CD4-positive, alpha-beta T cell treated with Interleukin-12 subunit alpha and Interleukin-12 subunit beta, for 1 hour (primary cell): Measurements from ENCODE around the gene FBXO48.
A peak's percentile ranks its signal among the peaks of the same experiment; 100 is the strongest.
"Not testable (repeated sequence)": the region's sequence is repeated elsewhere in the genome, so short reads cannot be mapped to it uniquely, and the experiment has no call there.

Source experiments
- DNase-seq: peaks from one replicate; pipeline ENCODE4 v3.0.0-alpha.2; 2020

Gene FBXO48

DNA sequence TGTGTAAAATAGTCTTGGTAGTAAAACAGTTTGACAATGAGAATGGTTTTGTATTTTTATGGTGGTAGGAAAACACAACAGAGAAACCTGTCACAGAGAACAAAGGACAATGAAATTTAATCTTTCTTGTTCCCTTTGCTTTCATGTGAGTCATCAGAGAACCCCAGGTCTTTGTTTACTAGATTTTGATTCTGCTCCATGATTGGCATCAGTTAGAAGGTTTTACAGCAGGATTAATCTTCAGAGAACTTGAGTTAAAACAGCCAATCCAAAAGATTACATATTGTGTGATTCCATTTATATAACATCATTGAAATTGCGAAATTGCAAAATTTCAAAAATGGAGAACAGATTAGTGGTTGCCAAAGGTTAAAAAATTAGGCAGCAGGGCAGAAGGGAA is 2.8 kb upstream of the FBXO48 start:
- DNase-seq: no peak

DNA sequence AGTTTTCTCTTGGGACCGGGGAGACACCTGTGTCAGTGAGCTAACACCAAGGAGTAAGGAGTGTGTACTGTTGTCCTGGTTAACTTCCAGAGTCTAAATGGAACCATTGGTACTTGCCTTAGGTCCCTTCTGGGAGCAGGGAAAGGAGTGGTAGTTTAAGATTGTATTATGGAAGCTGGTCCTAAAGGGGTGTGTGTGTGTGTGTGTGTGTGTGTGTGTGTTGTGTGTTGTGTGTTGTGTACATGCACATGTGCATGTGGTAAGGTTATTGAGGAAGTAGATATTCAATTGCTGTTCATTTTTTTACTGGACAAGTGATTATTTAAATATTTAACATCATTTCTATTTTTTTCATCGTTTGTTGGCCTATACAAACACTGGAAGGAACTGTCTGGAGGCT is 1.7 kb upstream of the FBXO48 start:
- DNase-seq: no peak

DNA sequence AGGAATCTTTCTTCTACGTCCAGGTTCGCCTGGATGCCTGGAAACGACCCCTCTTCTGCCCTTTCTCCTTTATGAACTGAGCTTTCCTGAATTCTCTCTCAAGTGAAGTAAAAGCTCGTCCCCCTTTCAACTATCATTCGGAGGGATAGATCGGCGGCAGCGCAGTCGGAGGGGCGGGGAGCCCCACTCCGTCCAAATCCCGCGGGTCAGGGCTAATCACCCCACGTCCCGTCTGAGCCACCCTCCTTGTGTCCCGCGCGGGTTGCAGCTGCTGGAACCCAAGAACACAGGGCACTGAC is 367 bp downstream of the FBXO48 start:
- no peak for DNase-seq

DNA sequence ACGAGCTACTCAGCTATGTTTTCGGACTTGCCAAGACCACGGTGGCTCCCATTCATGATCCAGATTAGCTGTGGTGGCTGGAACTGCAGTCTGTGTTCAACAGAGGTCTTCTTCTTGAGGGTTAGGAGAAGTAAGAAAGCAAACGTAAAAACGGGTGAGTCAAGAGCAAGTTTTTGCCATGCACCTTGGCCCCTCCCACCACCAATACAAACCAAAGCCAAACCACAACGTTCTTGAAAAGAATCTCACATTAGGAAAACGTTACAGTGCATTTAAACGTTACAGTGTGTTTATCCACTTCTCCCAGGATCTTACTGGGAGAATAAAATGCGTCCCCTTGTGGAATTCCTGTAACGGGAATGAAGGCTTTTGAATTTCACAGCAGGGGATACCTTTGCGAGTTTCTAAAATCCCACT is 725 bp downstream of the FBXO48 start:
- peak; percentile 70 for DNase-seq

DNA sequence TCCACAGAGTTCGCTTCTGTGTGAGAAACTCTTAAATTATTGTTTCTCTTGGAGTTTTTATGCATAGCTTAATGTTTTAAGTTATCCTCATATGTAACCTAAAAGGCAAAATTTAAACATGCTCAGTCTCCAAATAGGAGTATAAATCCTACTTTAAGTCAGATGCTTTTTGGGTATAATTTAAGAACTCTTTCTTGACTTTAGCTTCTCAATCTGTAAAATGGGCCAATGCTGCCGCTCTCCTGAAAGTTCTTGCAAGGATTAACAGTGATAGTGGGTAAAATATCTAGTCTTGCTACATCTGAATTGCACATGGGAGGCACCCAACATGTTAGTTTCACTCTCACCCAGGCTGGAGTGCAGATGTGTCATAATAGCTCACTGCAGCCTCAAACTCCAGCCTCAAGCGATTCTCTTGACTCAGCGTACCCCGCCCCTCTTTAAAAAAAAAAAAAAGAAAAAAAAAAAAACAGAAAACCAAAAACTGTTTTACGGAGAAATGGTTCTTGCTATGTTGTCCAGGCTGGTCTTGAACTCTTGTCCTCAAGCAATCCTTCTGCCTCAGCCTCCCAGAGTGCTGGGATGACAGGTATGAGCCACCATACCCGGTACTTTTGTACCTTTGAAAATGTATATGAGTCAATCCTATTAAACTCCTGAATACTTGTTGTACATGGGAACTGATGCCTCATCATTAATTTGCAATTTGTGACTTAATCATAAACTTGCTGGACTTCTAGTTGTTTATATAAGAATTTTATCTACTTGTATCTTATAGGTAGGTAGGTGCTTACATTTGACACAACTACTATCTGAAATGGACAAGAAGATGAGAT is 1.8 kb downstream of the FBXO48 start:
- DNase-seq: peak; percentile 70

DNA sequence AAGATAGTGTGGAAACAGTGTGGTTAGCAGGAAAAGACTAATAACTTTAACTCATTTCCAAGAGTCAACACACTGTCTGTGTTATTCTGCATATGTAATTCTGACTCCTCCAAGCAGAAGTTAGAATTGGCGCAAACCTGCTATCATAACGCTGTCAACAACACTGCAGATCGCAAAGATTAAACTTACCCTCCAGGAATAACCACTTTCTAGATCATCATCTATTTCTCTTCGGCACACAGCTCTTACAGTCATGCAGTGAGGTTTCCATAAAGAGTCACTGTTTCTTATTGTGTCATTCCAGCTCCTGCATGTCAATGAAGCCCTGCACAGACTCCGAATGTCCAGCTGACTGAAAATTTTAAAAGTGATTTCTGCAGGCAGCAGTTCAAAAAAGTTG is 2.4 kb downstream of the FBXO48 start:
- DNase-seq: no peak

DNA sequence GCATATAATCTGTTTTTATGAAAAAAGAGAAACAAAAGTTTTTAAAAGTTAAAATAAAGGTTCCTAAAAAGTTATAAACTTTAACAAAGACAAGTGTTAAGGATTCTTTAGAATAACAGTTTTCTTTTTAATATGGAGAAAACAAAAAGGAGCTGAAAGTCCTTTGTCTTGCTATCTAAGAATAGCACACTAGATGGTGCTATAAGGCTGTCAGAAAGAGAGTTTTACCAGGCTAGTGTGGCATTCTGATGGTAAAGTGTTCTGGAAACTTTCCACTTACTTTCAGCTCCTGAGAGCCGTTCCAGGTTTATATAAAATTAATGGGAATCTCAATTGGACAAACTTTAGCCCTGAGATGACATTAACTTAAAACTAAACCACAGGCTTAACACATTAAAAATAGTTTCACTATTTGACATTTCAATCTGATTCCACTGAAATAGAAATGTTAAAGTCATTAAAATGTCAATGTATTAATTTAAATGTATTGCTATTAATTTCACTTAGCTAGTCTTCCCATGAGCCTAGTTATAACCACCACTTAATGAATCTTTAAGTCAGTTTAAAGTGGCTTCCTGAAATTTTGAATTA is 3.7 kb downstream of the FBXO48 start:
- peak; percentile 76 for DNase-seq

DNA sequence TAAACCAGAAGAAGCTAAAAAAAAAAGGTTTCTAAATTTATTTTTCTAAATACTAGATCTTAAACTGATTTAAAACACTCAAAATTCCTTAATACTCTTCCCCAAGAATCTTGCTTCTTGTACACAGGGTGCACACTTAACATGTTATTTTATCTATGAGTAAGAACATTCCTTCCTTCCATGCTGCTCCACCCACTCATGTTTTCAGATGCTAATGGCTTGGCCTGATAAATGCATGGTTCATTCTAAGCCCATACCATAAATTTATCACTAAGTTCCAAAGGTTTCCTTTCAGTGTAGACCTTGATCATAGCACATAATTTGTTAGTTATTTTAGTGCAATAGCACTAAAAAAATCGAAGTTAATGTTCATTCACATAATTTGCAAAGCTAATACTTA is 8.1 kb downstream of the FBXO48 start:
- DNase-seq: no peak

DNA sequence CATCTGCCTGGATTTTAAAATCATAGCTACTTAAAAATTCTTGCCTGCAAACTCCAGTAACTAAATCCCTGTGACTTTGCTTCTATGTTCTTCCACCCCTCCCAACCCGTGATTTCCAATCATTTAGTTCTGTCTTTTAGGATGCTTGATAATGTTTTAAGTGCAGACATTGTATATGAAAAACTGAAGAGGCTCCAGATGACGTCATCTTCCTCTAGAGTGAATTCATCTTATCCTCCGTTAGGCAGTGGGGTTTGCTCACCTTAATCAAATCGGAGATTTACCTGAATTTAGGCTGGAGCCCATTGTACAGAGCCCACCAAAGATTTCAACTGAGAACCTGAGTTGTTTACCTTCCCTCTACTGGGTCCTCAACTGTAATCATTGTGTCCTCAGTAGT is 10.9 kb downstream of the FBXO48 start:
- no peak for DNase-seq

DNA sequence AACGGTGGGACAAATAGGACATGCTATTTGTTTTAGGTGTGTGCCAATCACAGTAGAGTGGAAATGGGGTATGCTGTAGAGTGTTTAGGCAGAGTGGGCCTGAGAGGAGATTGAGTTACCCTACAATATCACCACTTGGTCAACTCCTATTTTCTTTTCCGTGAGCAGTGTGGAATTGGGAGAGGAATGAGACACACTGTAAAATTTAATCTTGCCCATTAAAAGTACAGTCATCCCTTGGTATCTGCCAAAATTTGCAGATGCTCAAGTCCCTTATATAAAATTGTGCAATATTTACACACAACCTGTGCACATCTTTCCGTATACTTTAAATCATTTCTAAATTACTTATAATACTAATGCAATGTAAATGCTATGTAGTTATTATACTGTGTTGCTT is 12.4 kb downstream of the FBXO48 start:
- DNase-seq: no peak

DNA sequence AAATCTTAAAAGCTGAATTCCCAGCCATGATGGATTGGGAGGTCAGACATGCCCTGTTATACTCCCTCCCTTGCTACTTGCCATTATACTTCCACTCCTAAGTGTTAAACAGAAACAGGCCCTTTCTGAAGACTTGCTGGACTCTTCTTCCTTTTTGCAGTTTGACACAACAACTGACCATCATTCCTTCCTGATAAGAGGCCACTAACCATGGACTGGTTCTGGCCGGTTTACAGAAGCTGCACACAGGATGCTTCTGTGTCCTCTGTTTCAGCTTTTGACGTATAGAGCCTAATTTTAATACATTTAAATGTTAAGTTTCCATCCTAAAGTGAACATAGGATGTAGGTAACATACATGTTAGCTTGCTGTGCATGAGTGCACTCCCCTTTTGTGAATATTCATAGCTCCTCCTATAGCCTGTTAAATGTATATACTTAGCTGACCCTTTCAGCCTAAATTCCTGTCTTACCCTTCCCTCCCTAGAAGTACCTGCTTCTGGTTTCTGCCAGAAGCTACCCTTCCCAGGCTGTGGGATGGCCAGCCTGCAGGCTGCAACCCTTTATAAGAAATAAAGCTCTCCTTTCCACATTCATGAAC is 13.2 kb downstream of the FBXO48 start:
- DNase-seq: no peak

DNA sequence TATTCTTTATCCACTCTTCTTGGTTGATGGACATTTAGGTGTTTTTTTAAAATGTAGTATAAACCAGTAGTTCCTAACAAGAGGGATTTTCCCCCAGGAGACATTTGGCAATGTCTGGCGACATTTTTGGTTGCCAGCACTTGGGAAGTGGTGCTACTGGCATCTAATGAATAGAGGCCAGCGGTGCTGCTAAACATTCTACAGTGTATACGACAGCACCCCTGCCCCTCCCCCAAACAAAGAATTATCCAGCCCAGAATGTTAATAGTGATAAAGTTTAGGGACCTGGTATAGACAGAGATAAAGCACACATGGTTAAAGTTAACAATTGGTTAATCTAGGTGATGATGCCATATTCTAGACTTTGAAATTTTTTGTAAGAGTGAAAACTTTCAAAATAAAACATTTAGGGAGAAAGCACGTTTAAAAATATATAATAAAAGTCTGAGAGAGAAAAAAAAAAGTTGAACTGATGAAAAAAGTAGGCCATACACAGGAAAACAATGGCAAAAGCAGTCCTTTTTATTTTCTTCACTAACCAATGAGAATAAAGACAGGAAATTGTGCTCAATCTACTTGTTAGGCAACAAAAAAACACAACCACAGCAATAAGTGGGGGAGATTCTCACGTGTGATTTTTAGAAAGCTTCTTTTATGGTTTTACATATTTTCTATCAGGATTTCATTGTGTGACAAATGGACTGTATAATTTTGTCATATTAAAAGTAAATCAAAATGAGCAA is 14.8 kb downstream of the FBXO48 start:
- peak; percentile 31 for DNase-seq

DNA sequence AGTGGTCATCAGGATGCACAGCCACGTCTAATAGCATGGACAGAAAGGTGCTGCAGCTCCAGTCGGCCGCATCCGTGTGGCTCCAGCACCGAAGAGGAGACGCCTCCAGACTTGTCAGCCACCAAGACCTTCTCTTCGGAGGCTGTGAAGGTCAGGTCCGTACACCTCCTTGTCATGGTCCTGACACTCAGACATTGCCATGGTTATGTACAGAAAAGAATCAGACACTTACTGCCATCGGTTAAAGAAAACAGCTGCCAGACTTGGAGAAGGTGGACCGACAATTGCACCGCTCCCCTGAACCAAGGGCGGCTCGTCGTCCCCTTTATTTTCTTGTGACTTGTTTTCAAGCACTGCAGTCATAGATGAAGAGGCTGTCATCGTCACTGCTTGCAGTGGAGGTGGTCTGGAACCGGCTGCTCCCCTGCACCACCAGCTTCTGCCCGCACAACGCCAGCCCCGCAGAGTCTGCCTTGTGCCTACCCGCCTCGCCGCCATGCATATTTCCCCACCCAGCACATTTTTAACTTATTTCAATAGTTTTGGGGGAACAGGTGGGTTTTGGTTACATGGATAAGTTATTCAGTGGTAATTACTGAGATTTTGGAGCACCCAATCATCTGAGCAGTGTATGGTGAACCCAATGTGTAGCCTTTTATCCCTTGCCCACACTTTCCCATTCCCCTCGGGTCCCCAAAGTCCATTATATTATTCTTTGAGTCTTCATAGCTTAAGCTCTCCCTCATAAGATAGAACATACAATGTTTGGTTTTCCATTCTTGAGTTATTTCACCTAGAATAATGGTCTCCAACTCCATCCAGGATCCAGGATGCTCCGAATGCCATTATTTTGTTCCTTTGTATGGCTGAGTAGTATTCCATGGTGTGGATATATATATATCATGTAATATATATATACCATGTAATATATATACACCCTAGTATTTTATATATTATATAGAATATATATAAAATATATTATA is 18.1 kb downstream of the FBXO48 start:
- DNase-seq: no peak

DNA sequence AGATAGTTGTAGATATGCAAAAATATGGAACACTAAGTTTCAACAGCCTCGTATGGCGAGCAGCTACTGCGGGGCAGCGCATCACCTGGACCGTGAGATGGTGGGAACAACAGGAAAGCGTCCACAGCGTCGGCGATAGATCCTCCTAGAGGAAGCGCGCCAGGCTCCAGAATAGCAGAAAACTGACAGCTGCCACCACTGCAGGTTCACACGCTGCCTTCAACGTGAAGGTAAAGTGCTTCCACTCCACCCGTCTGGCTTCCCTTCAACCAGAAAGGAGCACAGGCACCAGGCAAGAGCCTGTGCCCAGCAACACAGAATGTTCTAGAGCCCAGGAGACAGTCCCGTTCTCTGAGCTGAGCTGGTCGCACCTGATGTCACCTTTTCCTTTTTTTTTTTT is 20.0 kb downstream of the FBXO48 start:
- DNase-seq: no peak

DNA sequence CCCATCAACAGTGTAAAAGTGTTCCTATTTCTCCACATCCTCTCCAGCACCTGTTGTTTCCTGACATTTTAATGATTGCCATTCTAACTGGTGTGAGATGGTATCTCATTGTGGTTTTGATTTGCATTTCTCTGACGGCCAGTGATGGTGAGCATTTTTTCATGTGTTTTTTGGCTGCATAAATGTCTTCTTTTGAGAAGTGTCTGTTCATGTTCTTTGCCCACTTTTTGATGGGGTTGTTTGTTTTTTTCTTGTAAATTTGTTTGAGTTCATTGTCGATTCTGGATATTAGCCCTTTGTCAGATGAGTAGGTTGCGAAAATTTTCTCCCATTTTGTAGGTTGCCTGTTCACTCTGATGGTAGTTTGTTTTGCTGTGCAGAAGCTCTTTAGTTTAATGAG is 20.7 kb downstream of the FBXO48 start:
- DNase-seq: not testable (repeated sequence)

DNA sequence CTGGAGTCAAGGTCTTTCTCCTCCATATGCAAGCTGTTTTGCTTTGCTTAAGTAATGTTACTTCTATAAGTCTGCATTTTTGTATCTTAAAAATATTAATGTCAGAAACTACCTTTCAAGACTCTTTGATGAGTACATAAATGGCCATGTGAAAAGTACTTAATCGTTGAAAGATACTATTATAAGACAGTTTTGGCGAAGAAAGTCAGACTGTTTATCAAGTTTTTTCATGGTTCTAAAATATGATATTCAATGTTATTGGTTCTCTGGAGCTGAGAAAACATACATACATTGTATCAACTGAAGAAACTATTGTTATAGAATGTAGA is 25.1 kb downstream of the FBXO48 start:
- DNase-seq: no peak

DNA sequence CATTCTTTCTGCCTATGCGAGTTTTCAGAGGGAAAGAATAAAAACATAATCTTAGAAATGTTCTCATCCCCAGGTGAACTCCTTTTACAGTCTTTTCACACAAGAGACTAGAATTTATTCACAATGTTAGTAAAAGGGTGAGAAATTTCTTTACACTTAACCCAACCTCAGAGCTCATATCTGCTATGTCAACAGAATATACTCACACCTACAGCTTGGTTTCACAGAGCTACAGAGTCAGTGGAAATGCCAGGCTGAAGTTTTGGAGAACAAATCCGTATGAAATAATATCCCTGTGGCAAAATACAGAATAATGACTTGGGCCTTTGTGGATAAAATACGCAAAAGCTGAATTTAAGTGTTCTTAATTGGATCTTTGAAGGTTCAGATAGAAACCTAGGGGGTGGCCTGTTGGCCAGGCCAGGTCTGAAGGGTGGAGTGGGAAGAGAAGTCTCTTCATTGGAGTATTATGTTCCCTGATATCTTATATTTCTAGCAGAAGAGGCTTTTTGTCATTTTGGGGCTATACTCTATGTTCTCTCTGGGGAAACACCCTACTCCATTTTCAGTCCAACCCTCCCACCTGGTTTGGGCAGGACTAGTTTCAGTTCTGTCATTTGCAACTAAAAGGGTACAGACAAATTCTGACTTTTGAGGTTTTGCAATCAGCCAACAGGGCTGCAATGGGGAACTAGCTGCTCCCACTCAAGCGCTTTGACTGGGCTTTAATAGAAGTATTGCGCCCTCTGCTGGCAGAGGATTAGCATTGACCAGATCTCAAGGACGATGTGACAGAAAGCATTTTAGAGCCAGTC is 25.7 kb downstream of the FBXO48 start:
- DNase-seq: peak; percentile 90

DNA sequence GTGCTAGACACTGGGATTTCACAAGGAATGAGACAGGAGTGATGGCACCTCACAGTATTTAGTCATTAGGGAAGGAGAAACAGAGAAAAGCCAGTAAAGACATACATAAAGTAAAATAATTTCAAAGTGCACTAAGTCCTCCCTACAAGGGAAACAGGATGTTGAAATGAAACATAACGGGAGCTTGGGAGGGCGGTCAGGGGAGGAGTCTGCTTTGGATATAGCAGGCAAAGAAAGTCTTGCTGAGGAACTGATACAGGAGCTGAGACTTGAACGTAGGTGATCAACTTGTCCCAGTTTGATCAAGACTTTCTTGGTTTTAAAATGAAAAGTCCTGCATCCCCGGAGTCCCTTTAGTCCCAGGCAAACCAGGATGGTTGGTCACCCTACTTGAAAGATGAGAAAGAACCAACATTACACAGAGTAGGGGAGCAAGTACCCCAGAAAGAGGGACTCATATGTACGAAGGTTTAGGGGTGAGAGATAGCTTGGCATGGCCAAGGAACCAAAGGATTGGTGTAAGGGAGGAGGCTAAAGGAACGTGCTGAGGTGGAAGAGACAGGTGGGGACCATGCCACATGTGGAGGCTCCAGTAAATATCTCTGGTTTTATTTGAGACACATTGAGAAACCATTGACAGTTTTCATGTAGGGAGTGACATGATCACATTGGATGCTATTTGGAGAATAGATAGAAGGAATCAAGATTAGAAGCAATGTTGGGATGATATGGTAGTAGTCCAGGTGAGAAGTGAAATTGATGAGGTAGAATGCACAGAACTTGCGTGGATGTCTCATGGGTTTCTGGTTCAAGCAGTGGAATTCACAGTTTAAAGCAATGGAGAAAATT is 28.4 kb downstream of the FBXO48 start:
- DNase-seq: no peak

DNA sequence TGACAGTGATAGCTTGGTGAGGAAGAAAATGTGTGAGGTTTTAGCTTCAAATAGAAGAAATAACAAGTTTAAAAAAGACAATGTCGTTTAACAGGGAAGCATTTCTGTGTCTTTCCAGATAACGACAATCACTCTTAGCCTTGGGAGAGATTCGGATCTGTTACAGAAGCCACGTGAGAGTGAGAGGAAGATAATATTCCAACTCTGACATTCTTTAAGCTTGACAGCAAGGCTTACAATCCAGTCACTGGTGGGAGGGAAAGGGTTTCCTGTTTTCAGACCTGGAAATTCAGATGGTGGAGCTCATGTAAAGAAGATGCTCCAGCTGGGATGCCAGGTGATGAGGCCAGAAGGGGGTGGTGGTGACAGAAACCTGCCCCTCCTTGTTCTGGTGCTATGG is 30.8 kb downstream of the FBXO48 start:
- no peak for DNase-seq

DNA sequence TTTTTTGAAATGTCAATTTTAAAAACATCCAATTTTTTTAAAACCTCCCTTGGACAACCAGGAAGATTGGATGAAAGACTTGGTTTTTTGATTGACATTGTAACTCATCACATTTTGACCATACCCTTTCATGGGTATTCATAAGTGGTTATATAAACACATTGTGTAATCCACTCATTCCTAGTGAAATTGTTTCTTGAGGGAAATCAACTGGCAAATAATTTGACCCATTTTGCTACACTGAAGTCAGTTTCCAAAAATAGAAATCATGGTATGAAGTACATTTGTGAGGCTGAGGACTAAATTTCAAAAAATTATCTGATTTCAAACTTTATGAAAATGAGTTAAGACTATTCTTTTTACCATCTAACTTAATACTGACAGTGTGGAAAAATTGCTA is 31.5 kb downstream of the FBXO48 start:
- no peak for DNase-seq

DNA sequence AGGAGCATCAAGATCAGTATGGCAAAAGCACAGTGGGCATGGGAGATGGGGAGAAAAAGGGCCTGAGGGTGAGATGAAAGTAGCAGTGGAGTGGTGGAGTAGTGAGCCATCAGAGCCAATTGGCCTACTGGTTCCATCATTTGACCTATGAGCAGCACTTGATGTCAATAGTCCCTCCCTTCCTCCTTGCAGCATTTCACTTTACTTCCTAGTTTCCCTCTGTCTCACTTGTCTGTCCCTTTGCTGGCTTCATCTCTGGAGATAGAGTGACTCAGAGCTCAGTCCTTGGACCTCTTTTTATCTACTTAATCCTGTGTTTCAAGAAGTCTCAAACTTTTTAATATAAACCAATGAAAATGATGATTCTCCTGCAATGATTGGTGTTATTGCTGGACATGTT is 32.1 kb downstream of the FBXO48 start:
- DNase-seq: no peak
